ENCODE results near the gene CNTNAP4.

DNA sequence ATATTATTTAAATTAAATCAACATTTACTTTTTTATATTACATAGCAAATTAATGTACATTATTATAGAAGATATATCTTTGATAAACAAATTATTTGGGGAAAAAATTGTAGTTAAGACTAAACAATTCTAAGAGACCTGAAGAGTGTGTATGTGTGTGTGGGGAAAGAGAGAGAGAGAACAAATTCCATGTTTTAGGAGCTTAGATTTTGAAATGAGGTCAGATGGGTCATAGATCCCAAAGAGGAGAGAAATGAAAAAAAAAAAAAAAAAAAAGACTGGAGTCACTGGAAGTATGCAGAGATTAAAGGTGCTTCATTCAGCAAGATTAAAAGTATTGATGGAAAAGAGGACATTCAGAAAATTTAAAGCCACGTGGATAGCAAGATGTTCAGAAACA lies 206.8 kb downstream of the CNTNAP4 start:
- TF ChIP-seq, protein P1, sequence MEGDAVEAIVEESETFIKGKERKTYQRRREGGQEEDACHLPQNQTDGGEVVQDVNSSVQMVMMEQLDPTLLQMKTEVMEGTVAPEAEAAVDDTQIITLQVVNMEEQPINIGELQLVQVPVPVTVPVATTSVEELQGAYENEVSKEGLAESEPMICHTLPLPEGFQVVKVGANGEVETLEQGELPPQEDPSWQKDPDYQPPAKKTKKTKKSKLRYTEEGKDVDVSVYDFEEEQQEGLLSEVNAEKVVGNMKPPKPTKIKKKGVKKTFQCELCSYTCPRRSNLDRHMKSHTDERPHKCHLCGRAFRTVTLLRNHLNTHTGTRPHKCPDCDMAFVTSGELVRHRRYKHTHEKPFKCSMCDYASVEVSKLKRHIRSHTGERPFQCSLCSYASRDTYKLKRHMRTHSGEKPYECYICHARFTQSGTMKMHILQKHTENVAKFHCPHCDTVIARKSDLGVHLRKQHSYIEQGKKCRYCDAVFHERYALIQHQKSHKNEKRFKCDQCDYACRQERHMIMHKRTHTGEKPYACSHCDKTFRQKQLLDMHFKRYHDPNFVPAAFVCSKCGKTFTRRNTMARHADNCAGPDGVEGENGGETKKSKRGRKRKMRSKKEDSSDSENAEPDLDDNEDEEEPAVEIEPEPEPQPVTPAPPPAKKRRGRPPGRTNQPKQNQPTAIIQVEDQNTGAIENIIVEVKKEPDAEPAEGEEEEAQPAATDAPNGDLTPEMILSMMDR (IDR thresholded peaks at IDR 0.05), result no peak
- TF ChIP-seq ZNF416 (CRISPR knock-in tag; IDR thresholded peaks at IDR 0.05) (no peak), SP1 (CRISPR knock-in tag; conservative IDR thresholded peaks at IDR 0.05) (no peak), ZNF671 (CRISPR knock-in tag; IDR thresholded peaks at IDR 0.05) (no peak), ESRRA (CRISPR knock-in tag; IDR thresholded peaks at IDR 0.05; ENCODE audit: borderline replicate concordance) (no peak)
- TF ChIP-seq, protein P2, sequence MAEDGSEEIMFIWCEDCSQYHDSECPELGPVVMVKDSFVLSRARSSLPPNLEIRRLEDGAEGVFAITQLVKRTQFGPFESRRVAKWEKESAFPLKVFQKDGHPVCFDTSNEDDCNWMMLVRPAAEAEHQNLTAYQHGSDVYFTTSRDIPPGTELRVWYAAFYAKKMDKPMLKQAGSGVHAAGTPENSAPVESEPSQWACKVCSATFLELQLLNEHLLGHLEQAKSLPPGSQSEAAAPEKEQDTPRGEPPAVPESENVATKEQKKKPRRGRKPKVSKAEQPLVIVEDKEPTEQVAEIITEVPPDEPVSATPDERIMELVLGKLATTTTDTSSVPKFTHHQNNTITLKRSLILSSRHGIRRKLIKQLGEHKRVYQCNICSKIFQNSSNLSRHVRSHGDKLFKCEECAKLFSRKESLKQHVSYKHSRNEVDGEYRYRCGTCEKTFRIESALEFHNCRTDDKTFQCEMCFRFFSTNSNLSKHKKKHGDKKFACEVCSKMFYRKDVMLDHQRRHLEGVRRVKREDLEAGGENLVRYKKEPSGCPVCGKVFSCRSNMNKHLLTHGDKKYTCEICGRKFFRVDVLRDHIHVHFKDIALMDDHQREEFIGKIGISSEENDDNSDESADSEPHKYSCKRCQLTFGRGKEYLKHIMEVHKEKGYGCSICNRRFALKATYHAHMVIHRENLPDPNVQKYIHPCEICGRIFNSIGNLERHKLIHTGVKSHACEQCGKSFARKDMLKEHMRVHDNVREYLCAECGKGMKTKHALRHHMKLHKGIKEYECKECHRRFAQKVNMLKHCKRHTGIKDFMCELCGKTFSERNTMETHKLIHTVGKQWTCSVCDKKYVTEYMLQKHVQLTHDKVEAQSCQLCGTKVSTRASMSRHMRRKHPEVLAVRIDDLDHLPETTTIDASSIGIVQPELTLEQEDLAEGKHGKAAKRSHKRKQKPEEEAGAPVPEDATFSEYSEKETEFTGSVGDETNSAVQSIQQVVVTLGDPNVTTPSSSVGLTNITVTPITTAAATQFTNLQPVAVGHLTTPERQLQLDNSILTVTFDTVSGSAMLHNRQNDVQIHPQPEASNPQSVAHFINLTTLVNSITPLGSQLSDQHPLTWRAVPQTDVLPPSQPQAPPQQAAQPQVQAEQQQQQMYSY (CRISPR knock-in tag; IDR thresholded peaks at IDR 0.05), result no peak
- TF ChIP-seq, protein P3, sequence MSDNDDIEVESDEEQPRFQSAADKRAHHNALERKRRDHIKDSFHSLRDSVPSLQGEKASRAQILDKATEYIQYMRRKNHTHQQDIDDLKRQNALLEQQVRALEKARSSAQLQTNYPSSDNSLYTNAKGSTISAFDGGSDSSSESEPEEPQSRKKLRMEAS (CRISPR knock-in tag; IDR thresholded peaks at IDR 0.05), result no peak

All from WTC11 (cell line).